ENCODE data around the gene PTPRG. TPM values are rescaled to one million over a fixed set of nuclear protein-coding genes. Genes with fewer than 3 reads are reported as not detected.

PTPRG gene
- 17.8 and 25.3 TPM in 2 replicates for total RNA-seq (2016; rRNA removed; fragmentation: Illumina TruSeq; extraction: Trizol)
- 1.5 and 3.0 TPM in 2 replicates for total RNA-seq (2016; cell fraction: cytosol; rRNA removed; fragmentation: Illumina TruSeq; extraction: Trizol; ENCODE audit: low read depth)
- 17.7 and 23.8 TPM in 2 replicates for total RNA-seq (2016; cell fraction: insoluble cytoplasmic fraction; rRNA removed; fragmentation: Illumina TruSeq; extraction: Trizol)
- total RNA-seq (2016; cell fraction: membrane; rRNA removed; fragmentation: Illumina TruSeq; extraction: Trizol) = 6.6 and 7.5 TPM in 2 replicates
- total RNA-seq (2016; cell fraction: nucleus; rRNA removed; fragmentation: Illumina TruSeq; extraction: Trizol) = 54.4 and 62.0 TPM in 2 replicates
- 6.9 and 8.0 TPM in 2 replicates for polyA plus RNA-seq (2011; rRNA removed)
- polyA plus RNA-seq (2011; cell fraction: cytosol; rRNA removed) = 5.1 and 6.3 TPM in 2 replicates
- 11.3 and 14.5 TPM in 2 replicates for polyA plus RNA-seq (2011; cell fraction: nucleus; rRNA removed)
- 10.7 and 11.8 TPM in 2 replicates for polyA plus RNA-seq (2012)
- 0.58 and 0.68 TPM in 2 replicates for polyA plus RNA-seq (2016; cell fraction: cytosol; fragmentation: Illumina TruSeq; extraction: Trizol; ENCODE audit: low read depth)
- polyA plus RNA-seq (2016; cell fraction: insoluble cytoplasmic fraction; fragmentation: Illumina TruSeq; extraction: Trizol; ENCODE audit: low read depth) = 9.2 and 9.6 TPM in 2 replicates
- 1.3 and 1.5 TPM in 2 replicates for polyA plus RNA-seq (2016; cell fraction: membrane; fragmentation: Illumina TruSeq; extraction: Trizol; ENCODE audit: low read depth)
- 23.3 and 24.1 TPM in 2 replicates for polyA plus RNA-seq (2016; cell fraction: nucleus; fragmentation: Illumina TruSeq; extraction: Trizol; ENCODE audit: insufficient read depth, low read depth)
- polyA minus RNA-seq (2011; rRNA and poly(A)+ RNA removed; ENCODE audit: low replicate concordance) = 0.05 and 44.0 TPM in 2 replicates
- polyA minus RNA-seq (2011; cell fraction: cytosol; rRNA and poly(A)+ RNA removed) = 24.8 and 27.2 TPM in 2 replicates
- polyA minus RNA-seq (2011; cell fraction: nucleus; rRNA and poly(A)+ RNA removed) = 79.6 and 89.1 TPM in 2 replicates
- Bru-seq, nascent RNA = percentile 83 among the genes with signal in this experiment
- percentile 74 among the genes with signal in this experiment for BruChase-seq, experiment 1, labeled RNA remaining after a 6-hour chase
- BruChase-seq, experiment 2, labeled RNA remaining after a 2-hour chase = percentile 81 among the genes with signal in this experiment
- long read RNA-seq, experiment 1, partial matches to known transcripts = 2 of 4 reads
- long read RNA-seq, experiment 1, other reads (novel, unspliced or antisense) = 2 of 4 reads
- long read RNA-seq, experiment 2, partial matches to known transcripts = 11 of 34 reads
- long read RNA-seq, experiment 2, other reads (novel, unspliced or antisense) = 23 of 34 reads

GRCh38 chr3:61561374-61562041 is at the start of gene PTPRG:
TSS of gene PTPRG (plus strand) at chr3:61561571. CDS start at chr3:61562288, 717 bp downstream.
- FAIRE-seq (no peak), ATAC-seq (peak; percentile 73), DNase-seq (ENCODE audit: low spot score) (peak; percentile 82)
- H4K20me1 ChIP-seq (ENCODE audit: insufficient read depth, low read length) = peaks cover 4% of the 10 kb centered on the region; the same call in 1 of the 2 replicates
- H3K9ac ChIP-seq (ENCODE audit: insufficient read depth, low read depth, low read length) = peak within 1 kb of the TSS; percentile 98
- WGBS (ENCODE audit: low lambda C conversion rate) = 1% methylated on average over 25 of the region's 74 CpGs
- peak within 1 kb of the TSS; percentile 70 for H2AFZ ChIP-seq (ENCODE audit: low read length)
- peaks cover 41% of the 10 kb centered on the region for H3K79me2 ChIP-seq (ENCODE audit: insufficient read depth, low read length)
- peaks cover 44% of the 10 kb centered on the region for H3K4me1 ChIP-seq (ENCODE audit: insufficient read depth, low read length)
- peaks cover 0 to 2% of the 10 kb centered on the region in 2 experiments; a peak in 1 of 5 replicates for H3K27me3 ChIP-seq (ENCODE audit: control insufficient read depth in 1 of 2, insufficient read depth in 2 of 2, low read length in 2 of 2)
- H3K4me2 ChIP-seq (ENCODE audit: low read depth, low read length) = peak within 1 kb of the TSS; percentile 92
- CTCF ChIA-PET (ENCODE audit: low intra/inter-chr PET ratio, low total read pairs) = interaction anchor here (0.6 kb wide), 1 partner anchor 53 kb away, joined by 4 read pairs; no protein-coding TSS in a partner anchor
- POLR2A ChIA-PET = interaction anchor here (0.6 to 2.1 kb wide), 18 partner anchors 8 to 627 kb away, joined by 3 to 13 read pairs (median 4); no protein-coding TSS in a partner anchor
- peak within 1 kb of the TSS; percentile 100 for H3K27ac ChIP-seq (ENCODE audit: extremely low read length, insufficient read depth, low read length)
- in situ Hi-C loops (cut with HindIII; ENCODE audit: extremely low pct_ligation_motif_present, low pct_unique_long_range_greater_than_20kb) = loop anchor here (25.0 kb wide), 1 partner anchor 626 kb away; no protein-coding TSS in a partner anchor
- no peaks in the 10 kb centered on the region for H3K36me3 ChIP-seq (replicated peaks in 1 of 2; ENCODE audit: control insufficient read depth in 1 of 2, insufficient read depth in 2 of 2, low read length in 2 of 2)
- peak within 1 kb of the TSS; percentile 86 to 98 (median 86) for H3K4me3 ChIP-seq (replicated peaks in 1 of 3; ENCODE audit: insufficient read depth in 1 of 3, low read depth in 2 of 3, low read length in 3 of 3)
- intact Hi-C loops (cut with micrococcal nuclease; ENCODE audit: unreplicated experiment) = loop anchor here (5.0 to 10.0 kb wide), 3 partner anchors 66 to 623 kb away; no protein-coding TSS in a partner anchor
- no TSS peak for BruUV-seq (replicated peaks)
- H3K9me3 ChIP-seq (ENCODE audit: low read length) = no peaks in the 10 kb centered on the region
- peak; percentile 62; the same call in 1 of the 2 replicates for TF ChIP-seq ZIK1 (CRISPR knock-in tag; IDR thresholded peaks at IDR 0.05; ENCODE audit: borderline replicate concordance, low read depth)
- TF ChIP-seq MXD4 (CRISPR knock-in tag; IDR thresholded peaks at IDR 0.05) = peak; percentile 63; the same call in 1 of the 2 replicates
- TF ChIP-seq HINFP (CRISPR knock-in tag; IDR thresholded peaks at IDR 0.05; ENCODE audit: low read depth) = no peak
- peak; percentile 92 for TF ChIP-seq ELF3 (CRISPR knock-in tag; IDR thresholded peaks at IDR 0.05)
- peak; percentile 99 for TF ChIP-seq ZFP91 (CRISPR knock-in tag; IDR thresholded peaks at IDR 0.05; ENCODE audit: borderline replicate concordance)
- TF ChIP-seq ASH2L (IDR thresholded peaks at IDR 0.05; ENCODE audit: insufficient read length, low read depth, low read length) = peak; percentile 6

Measured in HepG2 (cell line).